Neural progenitor cell (in vitro differentiated cells): Measurements from ENCODE around the gene ARHGAP42. TPM values are rescaled to one million over a fixed set of nuclear protein-coding genes. Genes with fewer than 3 reads are reported as not detected.

ENCODE experiments used
- DNase-seq: peaks from one replicate; pipeline ENCODE4 v3.0.0-alpha.2; 2016; ENCODE audit warnings: low spot score
- H2AFZ ChIP-seq: fragments of 200-600 bp; sonication (generic); replicated peaks from 2 replicates; pipeline ENCODE4 v1.6.1; 2016; ENCODE audit warnings: antibody characterized with exemption
- H3F3A ChIP-seq: fragments of 200-600 bp; sonication (generic); 2 replicates; pipeline ENCODE4 v1.6.1; 2016; ENCODE audit warnings: antibody characterized with exemption, low read depth
- H3K27ac ChIP-seq: fragments of 200-600 bp; sonication (generic); 2 replicates; pipeline ENCODE4 v1.5.1; 2016; ENCODE audit warnings: mild to moderate bottlenecking
- H3K27me3 ChIP-seq: fragments of 200-600 bp; sonication (generic); 2 replicates; pipeline ENCODE4 v1.6.1; 2016; ENCODE audit warnings: mild to moderate bottlenecking, moderate library complexity
- H3K36me3 ChIP-seq: fragments of 200-600 bp; sonication (generic); 2 replicates; pipeline ENCODE4 v1.5.1; 2016
- H3K4me1 ChIP-seq: fragments of 200-600 bp; sonication (generic); 2 replicates; pipeline ENCODE4 v1.6.1; 2016; ENCODE audit warnings: mixed run types
- H3K4me2 ChIP-seq: fragments of 200-600 bp; sonication (generic); 2 replicates; pipeline ENCODE4 v1.6.1; 2016
- H3K4me3 ChIP-seq: fragments of 200-600 bp; sonication (generic); 2 replicates; pipeline ENCODE4 v1.5.1; 2016
- H3K79me2 ChIP-seq: fragments of 200-600 bp; sonication (generic); 2 replicates; pipeline ENCODE4 v1.6.1; 2016; ENCODE audit warnings: low read depth
- H3K9ac ChIP-seq: fragments of 200-600 bp; sonication (generic); 2 replicates; pipeline ENCODE4 v1.6.1; 2016
- H3K9me3 ChIP-seq: fragments of 200-600 bp; sonication (generic); 2 replicates; pipeline ENCODE4 v1.5.1; 2016; ENCODE audit warnings: low read depth
- H4K20me1 ChIP-seq: fragments of 200-600 bp; sonication (generic); 2 replicates; pipeline ENCODE4 v1.6.1; 2016; ENCODE audit warnings: low read depth
- H3K27ac Mint-ChIP-seq: 3 replicates; pipeline ENCODE4 v1.8.0; 2021; ENCODE audit warnings: mixed read lengths
- H3K27me3 Mint-ChIP-seq: 2 replicates; pipeline ENCODE4 v1.8.0; 2022; ENCODE audit warnings: low read depth, mild to moderate bottlenecking, inconsistent platforms, moderate library complexity, mixed read lengths; ENCODE audit not compliant: insufficient read depth
- H3K36me3 Mint-ChIP-seq: 3 replicates; pipeline ENCODE4 v1.8.0; 2021; ENCODE audit warnings: mixed read lengths
- H3K4me1 Mint-ChIP-seq: 3 replicates; pipeline ENCODE4 v1.8.0; 2021; ENCODE audit warnings: mixed read lengths
- H3K4me3 Mint-ChIP-seq: 3 replicates; pipeline ENCODE4 v1.8.0; 2021; ENCODE audit warnings: mild to moderate bottlenecking, moderate library complexity, mixed read lengths
- H3K9me3 Mint-ChIP-seq: 3 replicates; pipeline ENCODE4 v1.8.0; 2020; ENCODE audit warnings: mixed read lengths
- CTCF ChIP-seq: fragments of 200-600 bp; sonication (generic); IDR thresholded peaks from 2 replicates; pipeline ENCODE4 v1.5.1; 2017; ENCODE audit warnings: antibody characterized with exemption, mild to moderate bottlenecking
- EZH2 ChIP-seq: fragments of 200-600 bp; sonication (generic); IDR thresholded peaks from 2 replicates; pipeline ENCODE4 v1.6.1; 2017; ENCODE audit warnings: antibody characterized with exemption, mild to moderate bottlenecking, moderate library complexity
- EZH2phosphoT487 ChIP-seq: fragments of 200-600 bp; sonication (generic); IDR thresholded peaks from 2 replicates; pipeline ENCODE4 v1.6.1; 2017; ENCODE audit warnings: antibody characterized with exemption
- total RNA-seq: library from RNA; depleted of rRNA; stranded (reverse); fragments of >200 nt; gene quantifications from 2 replicates; pipeline ENCODE4 v1.2.3, GENCODE V29; 2015; ENCODE audit warnings: low replicate concordance

Gene ARHGAP42
- total RNA-seq, 1 donor from 2014 or later, result 31.0 TPM

DNA sequence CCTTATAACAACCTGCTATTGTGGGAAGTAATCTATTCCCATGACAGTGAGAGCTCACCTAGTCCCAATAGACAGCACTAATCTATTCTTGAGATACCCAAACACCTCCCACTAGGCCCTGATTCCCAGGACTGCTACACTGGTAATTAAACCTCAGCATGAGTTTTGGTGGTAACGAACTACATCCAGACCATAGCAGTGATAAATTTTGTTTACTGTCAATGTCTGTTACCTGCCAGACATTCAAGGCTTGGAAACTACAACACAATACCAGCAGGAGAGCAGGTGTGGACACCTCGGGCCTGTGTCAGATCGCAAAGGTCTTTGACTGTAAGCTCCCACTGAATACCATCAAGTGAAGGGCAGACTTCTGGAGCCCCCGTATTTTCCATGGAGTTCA is 187.1 kb downstream of the ARHGAP42 start:
- Histone ChIP-seq H4K20me1 (no peaks in the 10 kb centered on the region), H3K9me3 (no peaks in the 10 kb centered on the region), H3K36me3 (no peaks in the 10 kb centered on the region), H3K9ac (no peak overlapping the region), H3K79me2 (no peaks in the 10 kb centered on the region), H3F3A (no peaks in the 10 kb centered on the region), H3K27me3 (no peaks in the 10 kb centered on the region), H3K4me1 (peaks cover 15% of the 10 kb centered on the region), H3K4me3 (no peak overlapping the region), H3K27ac (no peak overlapping the region), H3K4me2 (no peak overlapping the region), H2AFZ (no peak overlapping the region)
- TF ChIP-seq EZH2 (no peak), CTCF (no peak), EZH2phosphoT487 (no peak)
- Mint-ChIP-seq H3K4me1 (no peaks in the 10 kb centered on the region), H3K36me3 (no peaks in the 10 kb centered on the region), H3K4me3 (no peak overlapping the region), H3K27me3 (no peaks in the 10 kb centered on the region), H3K9me3 (no peaks in the 10 kb centered on the region), H3K27ac (no peak overlapping the region)
- DNase-seq, result no peak

- Mint-ChIP-seq H3K4me1 (no peaks in the 10 kb centered on the region), H3K9me3 (no peaks in the 10 kb centered on the region), H3K27me3 (no peaks in the 10 kb centered on the region), H3K36me3 (no peaks in the 10 kb centered on the region), H3K4me3 (no peak overlapping the region), H3K27ac (no peak overlapping the region)
- H3K4me2 ChIP-seq, result no peak overlapping the region
- H3K79me2 ChIP-seq, result no peaks in the 10 kb centered on the region
- TF ChIP-seq CTCF, result no peak
- no peak for TF ChIP-seq EZH2
- TF ChIP-seq EZH2phosphoT487, result no peak
- H3K9me3 ChIP-seq, result no peaks in the 10 kb centered on the region
- no peak overlapping the region for H3K27ac ChIP-seq
- no peak overlapping the region for H2AFZ ChIP-seq
- no peaks in the 10 kb centered on the region for H3K27me3 ChIP-seq
- H3F3A ChIP-seq, result no peaks in the 10 kb centered on the region
- H3K4me1 ChIP-seq, result peaks cover 15% of the 10 kb centered on the region
- H3K4me3 ChIP-seq, result no peak overlapping the region
- no peaks in the 10 kb centered on the region for H3K36me3 ChIP-seq
- no peak overlapping the region for H3K9ac ChIP-seq
- no peak for DNase-seq
- no peaks in the 10 kb centered on the region for H4K20me1 ChIP-seq
Observed at GRCh38 chr11:100875521-100875869, 188.4 kb downstream of the ARHGAP42 start.

DNA sequence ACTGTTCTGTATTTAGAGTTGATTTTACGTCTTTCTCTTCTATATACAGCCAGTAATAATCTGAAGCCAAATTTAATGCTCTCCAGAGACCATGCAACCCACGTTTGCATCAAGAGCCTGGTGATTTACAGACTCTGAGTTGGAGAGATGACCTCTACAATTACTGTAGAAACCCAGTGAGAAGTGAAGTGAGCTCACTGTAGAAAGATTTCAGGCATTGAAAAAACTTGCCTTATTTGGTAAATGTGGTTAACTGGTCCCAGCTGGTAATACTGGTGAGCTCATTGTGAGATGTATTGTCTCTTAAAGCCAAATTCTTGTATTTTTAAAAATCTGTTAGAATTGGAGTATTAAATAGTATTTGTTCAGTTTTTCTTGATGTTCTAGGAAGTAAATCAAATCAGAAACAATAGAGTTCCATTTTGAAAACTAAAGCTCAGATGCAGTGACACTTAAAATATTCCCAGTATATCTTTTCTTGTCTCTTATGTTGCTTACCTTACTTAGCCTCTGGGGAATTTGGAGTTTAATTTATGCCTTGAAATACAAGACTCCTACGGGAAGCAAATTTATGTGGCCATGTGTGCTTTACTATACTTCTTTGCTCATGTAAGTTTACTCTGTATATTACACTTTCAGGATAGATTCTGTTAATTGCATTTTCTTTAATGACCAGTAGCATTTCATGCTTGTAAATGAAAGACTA is 189.9 kb downstream of the ARHGAP42 start:
- Mint-ChIP-seq H3K36me3 (no peaks in the 10 kb centered on the region), H3K27me3 (no peaks in the 10 kb centered on the region), H3K9me3 (peaks cover 8% of the 10 kb centered on the region), H3K4me3 (no peak overlapping the region), H3K27ac (no peak overlapping the region), H3K4me1 (no peaks in the 10 kb centered on the region)
- peaks cover 15% of the 10 kb centered on the region for H3K4me1 ChIP-seq
- H3K9me3 ChIP-seq, result no peaks in the 10 kb centered on the region
- H2AFZ ChIP-seq, result no peak overlapping the region
- H3K79me2 ChIP-seq, result no peaks in the 10 kb centered on the region
- H3K36me3 ChIP-seq, result no peaks in the 10 kb centered on the region
- H3K27ac ChIP-seq, result no peak overlapping the region
- no peak overlapping the region for H3K4me2 ChIP-seq
- H3K4me3 ChIP-seq, result no peak overlapping the region
- no peak overlapping the region for H3K9ac ChIP-seq
- H4K20me1 ChIP-seq, result no peaks in the 10 kb centered on the region
- no peaks in the 10 kb centered on the region for H3K27me3 ChIP-seq
- TF ChIP-seq EZH2phosphoT487 (no peak), CTCF (no peak), EZH2 (no peak)
- no peaks in the 10 kb centered on the region for H3F3A ChIP-seq
- DNase-seq, result no peak
